ENCODE data around the gene HEMK1.

Gene HEMK1

GRCh38 chr3:50616770-50617095 is 47.4 kb downstream of the HEMK1 start:
- TF ChIP-seq CTCF (IDR thresholded peaks at IDR 0.05; ENCODE audit: extremely low read depth, insufficient read depth, missing control alignments), result no peak
- in situ Hi-C loops (cut with MboI; ENCODE audit: low pct_unique_long_range_greater_than_20kb, low sequenced_read_pairs, unreplicated experiment), result loop anchor here (25.0 kb wide), 1 partner anchor 1071 kb away; no protein-coding TSS in a partner anchor
- peak; percentile 96 for DNase-seq (ENCODE audit: low spot score)

DNA sequence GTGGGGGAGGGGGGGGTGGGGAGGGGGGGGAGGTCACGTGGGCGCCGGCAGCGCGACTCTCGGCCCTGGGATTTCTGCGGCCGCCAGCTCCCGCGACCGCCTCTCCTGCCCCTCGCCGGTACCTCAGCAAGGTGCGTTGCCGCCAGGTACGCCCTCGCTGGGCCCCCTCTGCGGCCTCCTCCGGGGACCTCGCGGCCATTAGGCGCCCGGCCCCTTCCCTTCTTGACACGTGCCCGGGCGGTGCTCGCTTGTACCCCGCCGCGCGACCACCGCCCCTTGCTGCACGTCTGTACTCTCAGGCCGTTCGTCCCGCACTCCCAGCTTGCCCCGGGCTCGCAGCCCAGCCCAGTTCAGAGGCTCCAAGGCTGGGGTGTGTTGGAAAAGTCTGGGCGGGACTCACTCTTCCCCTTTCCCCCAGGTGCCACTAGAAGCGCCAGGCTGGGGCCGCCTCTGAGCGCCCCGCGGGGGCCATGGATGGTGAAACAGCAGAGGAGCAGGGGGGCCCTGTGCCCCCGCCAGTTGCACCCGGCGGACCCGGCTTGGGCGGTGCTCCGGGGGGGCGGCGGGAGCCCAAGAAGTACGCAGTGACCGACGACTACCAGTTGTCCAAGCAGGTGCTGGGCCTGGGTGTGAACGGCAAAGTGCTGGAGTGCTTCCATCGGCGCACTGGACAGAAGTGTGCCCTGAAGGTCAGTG is 47.9 kb downstream of the HEMK1 start, which contains the start of gene MAPKAPK3:
MAPKAPK3 (plus strand) TSS at position 56 of the 696 bp plus-strand sequence; CDS start at position 471, 415 bp downstream.
- no peak for DNase-seq (ENCODE audit: low spot score)
- TF ChIP-seq CTCF (IDR thresholded peaks at IDR 0.05; ENCODE audit: extremely low read depth, insufficient read depth, missing control alignments), result no peak
- in situ Hi-C loops (cut with MboI; ENCODE audit: low pct_unique_long_range_greater_than_20kb, low sequenced_read_pairs, unreplicated experiment), result loop anchor here (25.0 kb wide), 1 partner anchor 1070 kb away; no protein-coding TSS in a partner anchor

DNA sequence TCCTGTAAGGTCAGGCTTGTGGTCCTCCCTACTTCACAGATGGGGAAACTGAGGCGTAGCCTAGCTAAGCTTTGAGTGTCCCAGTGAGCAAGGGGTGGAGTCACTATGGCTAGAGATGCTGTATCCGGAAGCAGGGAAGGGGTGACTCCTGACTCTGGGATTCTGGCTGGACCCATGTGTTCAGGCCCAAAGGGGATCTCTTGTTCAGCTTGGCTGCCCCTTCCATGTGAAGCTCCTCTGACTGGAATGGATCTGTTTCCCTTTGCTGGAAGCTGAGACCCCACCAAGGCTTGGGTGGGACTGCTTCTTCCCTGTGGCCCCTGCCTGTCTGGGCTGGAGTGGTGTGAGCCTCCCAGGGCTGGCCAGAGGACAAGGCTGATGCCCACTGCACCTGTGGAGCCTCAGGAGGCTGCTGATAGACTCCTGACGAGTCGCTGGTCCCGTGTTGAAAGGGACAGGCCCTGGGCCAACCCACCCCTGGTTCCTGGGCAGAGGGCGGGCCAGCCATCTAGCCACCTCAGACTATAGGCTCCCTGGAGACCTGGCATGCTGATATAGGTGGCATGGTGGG is 48.7 kb downstream of the HEMK1 start:
- TF ChIP-seq CTCF (IDR thresholded peaks at IDR 0.05; ENCODE audit: extremely low read depth, insufficient read depth, missing control alignments), result no peak
- no peak for DNase-seq (ENCODE audit: low spot score)
- in situ Hi-C loops (cut with MboI; ENCODE audit: low pct_unique_long_range_greater_than_20kb, low sequenced_read_pairs, unreplicated experiment), result loop anchor here (25.0 kb wide), 1 partner anchor 1069 kb away; no protein-coding TSS in a partner anchor

- in situ Hi-C loops (cut with MboI; ENCODE audit: low pct_unique_long_range_greater_than_20kb, low sequenced_read_pairs, unreplicated experiment), result loop anchor here (25.0 kb wide), 1 partner anchor 1067 kb away; no protein-coding TSS in a partner anchor
- DNase-seq (ENCODE audit: low spot score), result no peak
- peak; percentile 18 for TF ChIP-seq CTCF (IDR thresholded peaks at IDR 0.05; ENCODE audit: extremely low read depth, insufficient read depth, missing control alignments)
Observed at GRCh38 chr3:50620420-50620819, 51.1 kb downstream of the HEMK1 start.

- in situ Hi-C loops (cut with MboI; ENCODE audit: low pct_unique_long_range_greater_than_20kb, low sequenced_read_pairs, unreplicated experiment), result loop anchor here (25.0 kb wide), 1 partner anchor 1066 kb away; no protein-coding TSS in a partner anchor
Observed at GRCh38 chr3:50620820-50621219, 51.5 kb downstream of the HEMK1 start.

DNA sequence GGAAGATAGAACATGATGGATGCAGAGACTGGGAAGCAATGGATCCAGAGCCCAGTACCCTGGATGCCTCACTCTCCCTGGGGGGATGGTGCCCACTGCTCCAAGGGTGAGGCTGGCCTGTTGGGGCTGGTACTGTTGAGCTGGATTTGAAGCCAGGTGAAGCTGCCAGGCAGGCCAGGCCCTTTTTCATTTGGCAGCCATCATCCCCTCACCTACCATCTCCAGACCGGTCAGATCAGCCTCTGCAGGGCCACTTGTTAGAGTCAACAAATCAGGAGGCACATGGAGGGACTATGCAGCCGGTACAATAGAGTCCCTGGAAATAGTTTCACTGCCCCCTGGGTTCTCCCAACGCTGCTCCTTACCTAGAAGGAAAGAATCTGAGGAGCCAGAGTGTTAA is 53.6 kb downstream of the HEMK1 start:
- in situ Hi-C loops (cut with MboI; ENCODE audit: low pct_unique_long_range_greater_than_20kb, low sequenced_read_pairs, unreplicated experiment), result loop anchor here (25.0 kb wide), 1 partner anchor 1064 kb away; no protein-coding TSS in a partner anchor
- TF ChIP-seq CTCF (IDR thresholded peaks at IDR 0.05; ENCODE audit: extremely low read depth, insufficient read depth, missing control alignments), result no peak
- no peak for DNase-seq (ENCODE audit: low spot score)

More at GRCh38 chr3:50620820-50621219, 51.5 kb downstream of the HEMK1 start:
- no peak for DNase-seq (ENCODE audit: low spot score)
- no peak for TF ChIP-seq CTCF (IDR thresholded peaks at IDR 0.05; ENCODE audit: extremely low read depth, insufficient read depth, missing control alignments)
